ENCODE data around the gene SERPINB1. TPM values are rescaled to one million over a fixed set of nuclear protein-coding genes. Genes with fewer than 3 reads are reported as not detected.
"Not testable (repeated sequence)": the region's sequence is repeated elsewhere in the genome, so short reads cannot be mapped to it uniquely, and the experiment has no call there.

SERPINB1 gene
- polyA plus RNA-seq, 4 donors = 17.9 to 23.4 (median 21.8) TPM

DNA sequence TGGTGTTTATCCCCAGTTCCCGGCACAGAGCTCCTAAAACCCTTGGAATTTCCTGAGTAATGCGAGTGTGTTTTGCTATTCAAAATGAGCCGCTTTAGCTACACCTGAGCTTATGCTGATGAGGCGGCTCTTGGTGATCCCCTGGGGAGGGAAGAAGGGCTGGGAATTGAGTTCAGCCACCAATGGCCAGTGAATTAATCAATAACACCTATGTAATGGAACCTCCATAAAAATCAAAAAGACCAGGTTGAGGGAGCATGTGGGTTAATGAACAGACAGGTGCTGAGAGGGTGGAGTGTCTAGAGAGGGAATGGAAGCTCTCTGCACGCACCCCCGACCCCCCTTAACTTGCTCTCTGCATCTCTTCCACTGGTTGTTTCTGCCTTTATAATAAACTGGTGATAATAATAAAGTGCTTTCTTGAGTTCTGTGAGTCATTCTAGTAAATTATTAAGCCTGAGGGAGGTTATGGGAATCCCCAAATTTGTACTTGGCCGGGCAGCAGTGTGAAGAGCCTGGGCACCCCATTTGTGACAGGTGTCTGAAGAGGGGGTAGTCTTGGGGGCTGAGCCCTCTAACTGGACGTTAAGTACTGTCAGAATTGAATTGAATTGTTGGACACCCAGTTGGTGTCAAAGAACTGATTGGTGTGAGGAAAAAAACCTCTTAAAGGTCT lies 24.6 kb upstream of the SERPINB1 start:
- DNase-seq (ENCODE audit: low read depth in 4 of 4, low spot score in 3 of 4) = no peak

DNA sequence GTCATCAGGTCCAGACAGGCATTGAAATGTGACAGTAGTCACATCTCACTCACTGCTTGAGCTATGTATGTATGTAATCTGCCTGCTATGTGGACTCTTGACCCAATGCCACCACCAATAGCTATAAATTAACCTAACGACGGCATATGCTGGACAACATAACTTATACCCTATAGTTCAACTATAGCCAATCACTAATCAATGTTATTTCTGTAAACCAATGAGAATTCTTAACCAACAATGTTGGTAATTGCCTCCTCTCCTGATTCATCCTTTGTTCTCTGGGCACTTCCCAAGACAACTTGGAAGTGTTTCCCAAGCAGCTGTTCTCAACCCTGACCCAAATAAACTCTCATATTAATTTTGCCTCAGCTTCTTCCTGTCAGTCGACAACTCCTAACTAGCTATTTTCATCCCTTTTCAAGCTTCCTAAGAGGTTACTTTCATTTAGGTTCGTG lies 24.1 kb upstream of the SERPINB1 start:
- no peak for DNase-seq (ENCODE audit: low read depth in 4 of 4, low spot score in 3 of 4)

DNA sequence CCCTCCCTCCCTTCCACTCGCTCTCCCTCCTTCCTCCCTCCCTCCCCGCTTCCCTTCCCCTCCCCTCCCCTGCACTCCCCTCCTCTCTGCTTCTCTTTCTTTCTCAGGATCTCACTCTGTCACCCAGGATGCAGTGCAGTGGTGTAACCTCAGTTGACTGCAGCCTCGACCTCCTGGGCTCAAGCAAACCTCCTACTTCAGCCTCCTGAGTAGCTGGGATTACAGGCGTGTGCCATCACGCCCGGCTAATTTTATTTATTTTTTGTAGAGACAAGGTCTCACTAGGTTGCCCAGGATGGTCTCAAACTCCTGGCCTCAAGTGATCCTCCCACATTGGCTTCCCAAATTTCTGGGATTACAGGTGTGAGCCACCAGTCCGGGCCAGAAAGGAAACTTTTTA lies 23.6 kb upstream of the SERPINB1 start:
- DNase-seq (ENCODE audit: low read depth in 4 of 4, low spot score in 3 of 4) = no peak

DNA sequence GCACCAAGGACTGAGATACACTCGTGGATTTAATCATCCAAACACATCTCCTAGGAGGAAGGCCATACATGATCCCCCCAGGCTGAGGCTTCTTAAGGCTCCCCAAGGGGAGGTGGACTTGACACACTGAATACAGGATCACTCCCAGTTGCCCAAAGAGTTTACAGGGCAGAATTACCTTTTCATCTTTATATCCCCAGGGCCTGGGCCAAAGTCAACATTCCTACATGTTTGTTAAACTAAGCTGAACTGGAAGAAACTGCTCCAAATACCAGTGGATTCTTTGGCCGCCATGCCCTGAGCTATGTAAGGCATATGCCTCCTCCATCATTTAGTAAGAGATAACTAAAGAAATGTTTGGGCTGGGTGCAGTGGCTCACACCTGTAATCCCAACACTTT lies 22.2 kb upstream of the SERPINB1 start:
- no peak for DNase-seq (ENCODE audit: low read depth in 4 of 4, low spot score in 3 of 4)

DNA sequence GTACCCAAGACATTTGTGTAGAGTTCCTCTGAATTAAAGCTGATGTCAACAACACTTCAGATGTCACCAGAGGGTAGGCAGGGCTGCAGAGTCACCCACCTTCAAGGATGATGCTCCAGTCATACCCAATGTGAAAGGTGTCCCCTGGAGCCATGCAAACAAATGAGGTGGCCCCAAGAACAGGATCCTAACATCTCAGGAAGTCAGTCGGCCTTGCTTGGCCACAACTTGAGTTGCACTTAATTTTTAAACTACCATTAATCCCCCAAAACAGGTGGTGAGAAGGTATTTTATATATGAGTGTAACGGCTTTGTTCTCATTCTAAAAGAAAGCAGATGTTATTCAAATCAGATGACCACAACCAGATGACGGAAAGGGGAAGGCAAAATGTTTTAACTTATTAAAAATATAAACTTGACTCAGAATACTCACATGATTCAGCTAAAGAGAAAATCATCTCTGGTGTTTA lies 21.1 kb upstream of the SERPINB1 start:
- DNase-seq (ENCODE audit: low read depth in 4 of 4, low spot score in 3 of 4) = no peak

DNA sequence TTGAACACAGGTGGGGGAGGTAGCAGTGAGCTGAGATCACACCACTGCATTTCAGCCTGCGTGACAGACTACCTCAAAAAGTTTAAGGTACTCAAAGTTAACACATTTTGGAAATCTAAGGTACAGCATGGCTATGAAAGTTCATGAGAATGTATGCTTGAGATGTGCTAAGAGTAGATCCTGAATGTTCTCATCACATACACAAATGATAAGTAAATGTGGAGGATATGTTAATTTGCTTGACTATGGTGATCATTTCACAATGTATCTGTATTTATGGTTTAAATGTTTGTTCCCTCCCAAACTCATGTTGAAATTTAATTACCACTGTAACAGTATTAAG lies 20.1 kb upstream of the SERPINB1 start:
- no peak for DNase-seq (ENCODE audit: low read depth in 4 of 4, low spot score in 3 of 4)

DNA sequence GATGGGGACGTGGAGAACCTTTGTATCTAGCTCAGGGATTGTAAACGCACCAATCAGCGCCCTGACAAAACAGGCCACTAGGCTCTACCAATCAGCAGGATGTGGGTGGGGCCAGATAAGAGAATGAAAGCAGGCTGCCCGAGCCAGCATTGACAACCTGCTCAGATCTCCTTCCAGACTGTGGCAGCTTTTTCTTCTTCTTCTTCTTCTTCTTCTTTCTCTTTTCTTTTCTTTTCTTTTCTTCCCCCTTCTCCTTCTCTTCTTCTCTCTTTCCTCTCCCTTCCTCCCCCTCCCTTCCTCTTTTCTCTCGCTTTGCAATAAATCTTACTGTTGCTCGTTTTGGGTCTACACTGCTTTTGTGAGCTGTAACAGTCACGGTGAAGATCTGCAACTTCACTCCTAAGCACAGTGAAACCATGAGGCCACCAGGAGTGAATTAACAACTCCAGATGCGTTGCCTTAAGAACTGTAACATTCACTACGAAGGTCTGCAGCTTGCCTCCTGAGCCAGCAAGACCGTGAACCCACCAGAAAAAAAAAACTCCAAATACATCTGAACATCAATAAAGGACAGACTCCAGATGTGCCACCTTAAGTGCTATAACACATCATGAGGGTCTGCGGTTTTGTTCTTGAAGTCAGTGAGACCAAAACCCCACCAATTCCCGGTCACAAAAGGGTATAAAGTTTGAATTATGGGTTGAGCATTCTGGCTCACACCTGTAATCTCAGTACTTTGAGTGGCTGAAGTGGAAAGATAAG lies 19.6 kb upstream of the SERPINB1 start:
- DNase-seq (ENCODE audit: low read depth in 4 of 4, low spot score in 3 of 4) = no peak

DNA sequence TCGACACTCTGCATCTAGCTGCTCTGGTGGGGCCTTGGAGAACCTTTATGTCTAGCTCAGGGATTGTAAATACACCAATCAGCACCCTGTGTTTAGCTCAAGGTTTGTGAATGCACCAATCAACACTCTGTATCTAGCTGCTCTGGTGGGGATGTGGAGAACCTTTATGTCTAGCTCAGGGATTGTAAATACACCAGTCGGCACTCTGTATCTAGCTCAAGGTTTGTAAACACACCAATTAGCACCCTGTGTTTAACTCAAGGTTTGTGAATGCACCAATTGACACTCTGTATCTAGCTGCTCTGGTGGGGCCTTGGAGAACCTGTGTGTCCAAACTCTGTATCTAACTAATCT lies 19.0 kb upstream of the SERPINB1 start:
- DNase-seq (ENCODE audit: low read depth in 4 of 4, low spot score in 3 of 4) = not testable (repeated sequence)

DNA sequence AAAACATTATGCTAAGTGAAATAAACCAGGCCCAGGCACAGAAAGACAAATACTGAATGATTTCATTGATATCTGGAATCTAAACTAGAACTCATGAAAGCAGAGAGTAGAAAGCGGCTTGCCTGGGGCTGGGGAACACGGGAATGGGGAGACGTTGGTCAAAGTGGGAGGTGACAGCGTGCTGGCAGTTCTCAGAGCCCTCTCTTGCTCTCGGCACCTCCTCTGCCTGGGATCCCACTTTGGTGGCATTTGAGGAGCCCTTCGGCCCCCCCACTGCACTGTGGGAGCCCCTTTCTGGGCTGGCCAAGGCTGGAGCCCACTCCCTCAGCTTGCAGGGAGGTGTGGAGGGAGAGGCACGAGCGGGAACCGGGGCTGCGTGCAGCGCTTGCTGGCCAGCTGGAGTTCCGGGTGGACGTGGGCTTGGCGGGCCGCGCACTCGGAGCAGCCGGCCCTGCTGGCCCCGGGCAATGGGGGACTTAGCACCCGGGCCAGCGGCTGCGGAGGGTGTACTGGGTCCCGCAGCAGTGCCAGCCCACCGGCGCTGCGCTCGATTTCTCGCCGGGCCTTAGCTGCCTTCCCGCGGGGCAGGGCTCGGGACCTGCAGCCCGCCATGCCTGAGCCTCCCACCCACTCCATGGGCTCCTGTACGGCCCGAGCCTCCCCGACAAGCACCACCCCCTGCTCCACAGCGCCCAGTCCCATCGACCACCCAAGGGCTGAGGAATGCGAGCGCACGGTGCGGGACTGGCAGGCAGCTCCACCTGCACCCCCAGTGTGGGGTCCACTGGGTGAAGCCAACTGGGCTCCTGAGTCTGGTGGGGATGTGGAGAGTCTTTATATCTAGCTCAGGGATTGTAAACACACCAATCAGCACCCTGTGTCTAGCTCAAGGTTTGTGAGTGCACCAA lies 18.4 kb upstream of the SERPINB1 start:
- not testable (repeated sequence) for DNase-seq (ENCODE audit: low read depth in 4 of 4, low spot score in 3 of 4)

DNA sequence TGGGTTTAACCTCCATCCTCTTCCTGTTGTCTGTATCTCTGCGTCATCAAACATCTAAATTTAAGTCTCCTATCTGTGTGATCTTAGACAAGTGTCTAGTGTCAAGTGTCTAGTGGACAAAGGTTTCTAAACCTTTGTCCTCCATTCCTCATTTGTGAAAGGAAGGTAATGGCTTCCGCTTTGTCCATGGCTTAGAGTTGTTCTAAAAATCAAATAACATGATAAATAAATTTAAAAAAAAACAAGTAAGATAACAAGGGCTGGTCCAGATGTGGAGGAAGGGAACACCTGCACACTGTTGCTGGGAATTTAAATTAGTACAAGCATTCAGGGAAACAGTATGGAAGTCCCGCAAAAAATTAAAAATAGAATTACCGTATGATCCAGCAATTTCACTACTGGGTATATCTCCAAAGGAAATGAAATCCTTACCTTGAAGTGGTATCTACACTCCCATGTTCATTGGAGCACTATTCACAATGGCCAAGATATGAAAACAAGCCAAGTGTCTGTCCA lies 17.6 kb upstream of the SERPINB1 start:
- DNase-seq (ENCODE audit: low read depth in 4 of 4, low spot score in 3 of 4) = no peak

DNA sequence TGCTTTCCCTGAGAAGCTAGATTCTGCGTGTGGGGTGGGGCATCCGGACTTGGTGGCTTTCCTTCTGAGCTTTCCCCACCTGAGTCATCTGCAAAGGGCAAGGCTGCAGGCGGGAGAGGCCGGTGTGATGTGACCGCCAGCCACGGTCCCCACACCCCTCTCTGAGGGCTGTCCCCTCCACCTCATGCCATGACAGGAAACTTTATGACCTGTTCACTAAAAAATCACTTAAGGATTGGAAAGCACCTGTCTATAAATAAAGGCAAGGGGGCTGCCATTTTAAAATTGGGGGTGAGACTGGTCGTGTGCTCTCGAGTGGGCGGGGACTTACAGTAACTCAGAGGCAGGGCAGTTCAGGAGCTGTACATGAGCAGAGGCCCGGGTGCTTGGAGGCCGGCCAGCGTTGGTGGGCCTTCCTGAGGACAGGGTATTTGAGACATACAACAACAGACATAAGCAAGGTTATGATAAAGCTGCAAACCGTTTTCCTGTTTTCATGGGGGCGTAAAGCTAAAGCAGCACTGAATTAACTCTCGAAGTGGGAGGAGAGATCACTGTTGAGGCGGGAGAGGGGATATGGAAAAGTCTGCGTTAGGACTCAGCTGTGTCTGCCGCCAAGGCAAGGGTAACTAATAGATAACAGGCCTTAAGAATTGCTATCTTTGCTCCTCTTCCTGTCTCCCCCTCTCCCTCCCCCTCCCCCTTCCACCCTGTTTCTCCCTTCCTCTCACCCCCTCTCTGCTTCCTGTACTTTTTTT lies 16.1 kb upstream of the SERPINB1 start:
- DNase-seq (ENCODE audit: low read depth in 4 of 4, low spot score in 3 of 4) = no peak

DNA sequence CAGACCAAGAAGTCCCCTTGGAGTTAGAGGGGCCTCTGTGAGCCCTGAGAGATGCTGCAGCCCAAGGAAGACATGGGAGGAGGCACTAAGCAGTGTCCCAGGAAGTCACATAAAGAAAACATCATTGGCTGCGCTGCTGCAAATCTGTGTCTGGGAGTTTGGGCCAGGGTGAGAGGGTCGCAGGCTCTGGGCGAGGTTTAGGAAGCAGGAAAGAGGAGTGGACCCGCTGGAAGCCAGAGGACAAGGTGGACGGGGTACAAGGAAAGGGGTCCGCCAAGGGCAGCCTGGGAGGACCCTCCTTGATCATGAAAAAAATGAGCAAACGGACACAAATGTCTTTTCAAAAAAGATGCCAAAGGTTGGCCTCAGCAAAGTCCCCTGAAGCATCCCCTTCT lies 15.5 kb upstream of the SERPINB1 start:
- DNase-seq (ENCODE audit: low read depth in 4 of 4, low spot score in 3 of 4) = no peak

DNA sequence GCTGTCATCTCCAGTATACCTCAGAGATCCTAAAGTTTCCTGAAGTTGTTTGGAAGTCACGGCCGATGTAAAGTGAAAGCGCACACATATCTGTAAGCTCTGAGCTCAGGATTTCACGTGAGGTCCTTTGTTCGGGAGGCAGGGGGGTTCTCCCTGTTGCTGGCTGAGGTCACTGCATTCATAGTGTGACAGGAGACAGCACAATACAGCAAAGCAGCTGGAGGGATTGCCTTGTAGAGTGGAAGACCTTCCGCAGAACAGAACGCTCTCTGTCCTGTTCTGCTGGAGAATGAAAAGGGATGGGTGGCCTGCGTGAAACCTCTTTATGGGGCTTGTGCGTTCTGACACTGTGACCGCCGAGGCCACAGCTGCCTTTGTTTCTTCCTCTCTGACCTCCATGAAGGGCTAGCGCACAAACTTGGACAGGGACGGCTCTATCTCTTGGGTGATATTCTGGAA lies 13.4 kb upstream of the SERPINB1 start:
- DNase-seq (ENCODE audit: low read depth in 4 of 4, low spot score in 3 of 4) = no peak

DNA sequence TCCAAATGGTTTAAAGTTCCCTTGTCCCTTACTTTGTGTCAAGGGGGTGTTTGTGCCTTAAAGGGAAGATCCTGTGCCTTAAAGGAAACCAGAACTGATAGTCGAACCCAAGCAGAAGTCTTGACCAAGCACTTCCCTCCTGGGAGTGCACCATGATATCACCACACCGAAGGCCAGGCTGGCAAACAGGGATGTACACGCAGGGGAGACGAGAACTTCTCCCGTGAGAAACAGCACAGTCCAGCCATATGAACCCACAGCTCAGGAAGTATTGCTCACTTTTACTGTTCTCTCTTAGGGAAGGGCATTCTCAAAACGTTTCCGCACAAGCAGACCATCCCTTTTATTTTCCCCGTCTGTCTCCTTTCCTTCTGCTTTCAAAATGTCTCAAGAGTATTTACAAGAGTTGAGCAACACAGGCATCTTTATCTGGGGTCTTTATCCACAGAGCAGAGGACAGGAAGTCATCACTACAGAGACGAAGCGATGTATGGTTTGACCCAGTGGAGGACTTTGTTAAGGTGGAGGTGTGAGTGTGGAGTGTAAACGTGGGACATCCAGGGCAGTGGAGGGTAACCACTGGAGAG lies 12.8 kb upstream of the SERPINB1 start:
- DNase-seq (ENCODE audit: low read depth in 4 of 4, low spot score in 3 of 4) = no peak

DNA sequence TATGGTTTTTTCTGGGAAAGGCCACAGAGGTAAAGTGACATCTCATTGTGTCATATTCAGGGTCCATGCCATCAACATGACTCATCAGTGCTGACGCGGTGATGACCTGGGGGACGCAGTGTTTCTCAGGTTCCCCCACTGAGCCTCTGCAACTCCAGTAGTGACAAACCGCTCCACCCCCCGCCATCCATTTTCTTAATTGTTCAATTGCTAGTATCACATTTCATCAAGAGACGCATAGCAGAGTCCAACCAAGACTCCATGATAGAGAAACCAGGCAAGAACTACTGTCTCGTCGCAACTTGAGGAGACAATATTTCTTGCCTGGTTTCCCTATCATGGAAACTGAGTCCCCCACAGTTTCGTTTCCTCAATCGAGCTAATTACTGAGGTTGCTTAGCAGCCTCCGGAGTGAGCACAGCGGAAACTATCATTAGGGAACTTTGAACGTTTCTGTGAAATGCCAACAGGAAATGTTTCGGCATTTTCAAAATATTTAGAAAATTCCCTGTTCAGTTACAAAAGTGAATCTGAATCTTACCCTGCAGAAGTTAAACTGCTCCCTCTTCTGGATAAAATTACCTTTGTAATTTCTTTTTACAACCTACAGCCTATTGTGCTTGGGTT lies 12.2 kb upstream of the SERPINB1 start:
- peak in 1 of 4 donors; percentile 48 for DNase-seq (ENCODE audit: low read depth in 4 of 4, low spot score in 3 of 4)

DNA sequence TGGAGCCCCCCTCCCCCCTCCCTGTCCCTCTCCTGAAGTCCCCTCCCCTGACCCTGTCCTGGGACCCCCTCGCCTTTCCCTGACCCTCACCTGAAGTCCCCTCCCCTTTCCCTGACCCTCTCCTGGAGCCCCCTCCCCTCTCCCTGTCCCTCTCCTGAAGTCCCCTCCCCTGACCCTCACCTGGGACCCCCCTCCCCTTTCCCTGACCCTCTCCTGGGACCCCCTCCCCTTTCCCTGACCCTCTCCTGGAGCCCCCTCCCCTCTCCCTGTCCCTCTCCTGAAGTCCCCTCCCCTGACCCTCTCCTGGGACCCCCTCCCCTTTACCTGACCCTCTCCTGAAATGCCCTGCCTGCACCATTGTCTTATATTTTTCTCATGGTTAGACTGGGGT lies 11.7 kb upstream of the SERPINB1 start:
- DNase-seq (ENCODE audit: low read depth in 4 of 4, low spot score in 3 of 4) = not testable (repeated sequence)

DNA sequence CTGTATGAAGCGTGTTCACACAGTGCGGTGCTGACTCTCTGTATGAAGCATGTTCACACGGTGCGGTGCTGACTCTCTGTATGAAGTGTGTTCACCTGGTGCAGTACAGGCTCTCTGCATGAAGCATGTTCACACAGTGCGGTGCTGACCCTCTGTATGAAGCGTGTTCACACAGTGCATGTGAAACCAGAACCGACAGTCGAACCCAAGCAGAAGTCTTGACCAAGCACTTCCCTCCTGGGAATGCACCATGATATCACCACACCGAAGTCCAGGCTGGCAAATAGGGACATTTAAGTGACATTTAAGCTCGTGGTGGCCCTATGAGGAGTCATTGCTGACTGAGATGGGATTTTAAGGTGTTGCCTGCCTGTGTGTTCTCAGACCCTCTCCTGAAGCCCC lies 11.3 kb upstream of the SERPINB1 start:
- no peak for DNase-seq (ENCODE audit: low read depth in 4 of 4, low spot score in 3 of 4)

DNA sequence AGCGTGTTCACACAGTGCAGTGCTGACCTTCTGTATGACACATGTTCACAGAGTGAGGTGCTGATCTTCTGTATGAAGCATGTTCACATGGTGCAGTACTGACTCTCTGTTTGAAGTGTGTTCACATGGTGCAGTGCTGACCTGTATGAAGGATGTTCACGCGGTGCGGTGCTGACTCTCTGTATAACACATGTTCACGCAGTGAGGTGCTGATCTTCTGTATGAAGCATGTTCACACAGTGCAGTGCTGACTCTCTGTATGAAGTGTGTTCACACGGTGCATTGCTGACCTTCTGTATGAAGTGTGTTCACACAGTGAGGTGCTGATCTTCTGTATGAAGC lies 10.8 kb upstream of the SERPINB1 start:
- DNase-seq (ENCODE audit: low read depth in 4 of 4, low spot score in 3 of 4) = no peak

DNA sequence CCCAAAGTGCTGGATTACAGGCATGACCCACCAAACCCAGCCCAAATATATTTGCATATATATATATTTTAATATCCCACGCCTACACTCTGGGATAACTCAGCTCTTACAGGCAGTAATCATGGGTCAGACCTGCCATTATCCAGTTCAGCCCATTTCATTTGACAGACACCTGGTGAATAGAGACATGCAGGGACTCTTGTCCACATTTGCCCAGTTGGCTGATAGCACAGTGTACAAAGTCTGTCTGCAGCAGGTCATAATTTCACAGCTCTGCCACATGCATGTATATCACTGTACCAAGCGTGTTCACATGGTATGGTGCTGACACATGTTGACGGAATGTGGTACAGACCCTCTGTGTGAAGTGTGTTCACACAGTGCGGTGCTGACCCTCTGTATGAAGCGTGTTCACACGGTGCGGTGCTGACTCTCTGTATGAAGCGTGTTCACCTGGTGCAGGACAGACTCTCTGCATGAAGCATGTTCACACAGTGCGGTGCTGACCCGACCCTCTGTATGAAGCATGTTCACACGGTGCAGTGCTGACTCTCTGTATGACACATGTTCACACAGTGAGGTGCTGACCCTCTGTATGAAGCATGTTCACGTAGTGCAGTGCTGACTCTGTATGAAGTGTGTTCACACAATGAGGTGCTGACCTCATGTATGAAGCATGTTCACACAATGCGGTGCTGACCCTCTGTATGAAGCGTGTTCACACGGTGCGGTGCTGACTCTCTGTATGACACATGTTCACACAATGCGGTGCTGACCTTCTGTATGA lies 10.3 kb upstream of the SERPINB1 start:
- no peak for DNase-seq (ENCODE audit: low read depth in 4 of 4, low spot score in 3 of 4)
